Right lobe of liver (tissue), 4 donors: ENCODE data around the gene REPIN1.

ENCODE experiments used
- POLR2A ChIP-seq: fragments of 450-650 bp; IDR thresholded peaks from one replicate; pipeline ENCODE4 v1.6.1; 2017; ENCODE audit warnings: antibody characterized with exemption, mild to moderate bottlenecking
- TF ChIP-seq, protein P1 (sequence below), 4 donors: fragments of 200-600 bp in 3 of 4; fragments of 450-650 bp in 1 of 4; IDR thresholded peaks; one replicate each; pipeline versions ENCODE4 v1.5.1 to v1.8.0; 2016 to 2022; ENCODE audit warnings: antibody characterized with exemption in 4 of 4, mild to moderate bottlenecking in 2 of 4
- donor health status: DM: no; HTN: no; CAD: no.
- donor health status: DM: no; HTN: no; CAD: no.
- donor health status: DM: no; HTN: yes; CAD: no.

GRCh38 chr7:150393325-150393724 lies 24.7 kb downstream of the REPIN1 start:
- TF ChIP-seq, protein P1, sequence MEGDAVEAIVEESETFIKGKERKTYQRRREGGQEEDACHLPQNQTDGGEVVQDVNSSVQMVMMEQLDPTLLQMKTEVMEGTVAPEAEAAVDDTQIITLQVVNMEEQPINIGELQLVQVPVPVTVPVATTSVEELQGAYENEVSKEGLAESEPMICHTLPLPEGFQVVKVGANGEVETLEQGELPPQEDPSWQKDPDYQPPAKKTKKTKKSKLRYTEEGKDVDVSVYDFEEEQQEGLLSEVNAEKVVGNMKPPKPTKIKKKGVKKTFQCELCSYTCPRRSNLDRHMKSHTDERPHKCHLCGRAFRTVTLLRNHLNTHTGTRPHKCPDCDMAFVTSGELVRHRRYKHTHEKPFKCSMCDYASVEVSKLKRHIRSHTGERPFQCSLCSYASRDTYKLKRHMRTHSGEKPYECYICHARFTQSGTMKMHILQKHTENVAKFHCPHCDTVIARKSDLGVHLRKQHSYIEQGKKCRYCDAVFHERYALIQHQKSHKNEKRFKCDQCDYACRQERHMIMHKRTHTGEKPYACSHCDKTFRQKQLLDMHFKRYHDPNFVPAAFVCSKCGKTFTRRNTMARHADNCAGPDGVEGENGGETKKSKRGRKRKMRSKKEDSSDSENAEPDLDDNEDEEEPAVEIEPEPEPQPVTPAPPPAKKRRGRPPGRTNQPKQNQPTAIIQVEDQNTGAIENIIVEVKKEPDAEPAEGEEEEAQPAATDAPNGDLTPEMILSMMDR (IDR thresholded peaks at IDR 0.05), result no peak
- TF ChIP-seq POLR2A, result no peak
